Natural killer cell (primary cell): Measurements from ENCODE around the gene CEP41. TPM values are rescaled to one million over a fixed set of nuclear protein-coding genes. Genes with fewer than 3 reads are reported as not detected.

ENCODE experiments used
- ATAC-seq, 3 donors: fragments of 150-1000 bp in 2 of 3; fragments of 200-7000 bp in 1 of 3; cut with Tn5 transposase; 1 replicate in 1 of 3; 2 replicates in 2 of 3; pipeline ENCODE4 v1.10.0; 2021; ENCODE audit warnings: mild to moderate bottlenecking in 2 of 3, moderate library complexity in 2 of 3
- DNase-seq, 2 donors: peaks; one replicate each; pipeline versions ENCODE4 v3.0.0 to v3.0.0-alpha.2; 2013 to 2021; ENCODE audit warnings: mixed read lengths in 1 of 2
- H3K27ac ChIP-seq: one replicate; pipeline ENCODE4 v1.5.1; 2013; ENCODE audit warnings: mild to moderate bottlenecking, low read length
- H3K27me3 ChIP-seq: one replicate; pipeline ENCODE4 v1.6.1; 2013; ENCODE audit warnings: low read length; ENCODE audit not compliant: control insufficient read depth, insufficient read depth
- H3K36me3 ChIP-seq: one replicate; pipeline ENCODE4 v1.6.1; 2013; ENCODE audit warnings: low read length; ENCODE audit not compliant: control insufficient read depth, insufficient read depth
- H3K4me1 ChIP-seq: one replicate; pipeline ENCODE4 v1.6.1; 2013; ENCODE audit warnings: low read length; ENCODE audit not compliant: control insufficient read depth, insufficient read depth
- H3K4me3 ChIP-seq: one replicate; pipeline ENCODE4 v1.5.1; 2013; ENCODE audit warnings: low read length
- H3K9me3 ChIP-seq: one replicate; pipeline ENCODE4 v1.6.1; 2013; ENCODE audit warnings: low read length; ENCODE audit not compliant: control insufficient read depth, insufficient read depth
- H3K27ac Mint-ChIP-seq, 2 donors: one replicate each; pipeline ENCODE4 v1.8.0; 2022; ENCODE audit warnings: mild to moderate bottlenecking in 2 of 2, mixed read lengths in 2 of 2, moderate library complexity in 1 of 2
- H3K27me3 Mint-ChIP-seq, 2 donors: one replicate each; pipeline ENCODE4 v1.8.0; 2022; ENCODE audit warnings: low read depth in 2 of 2, mixed read lengths in 2 of 2
- H3K36me3 Mint-ChIP-seq: one replicate; pipeline ENCODE4 v1.8.0; 2022; ENCODE audit warnings: mixed read lengths
- H3K4me1 Mint-ChIP-seq, 2 donors: one replicate each; pipeline ENCODE4 v1.8.0; 2022; ENCODE audit warnings: mixed read lengths in 2 of 2
- H3K4me3 Mint-ChIP-seq: one replicate; pipeline ENCODE4 v1.8.0; 2022; ENCODE audit warnings: mild to moderate bottlenecking, moderate library complexity, mixed read lengths
- H3K9me3 Mint-ChIP-seq, 2 donors: one replicate each; pipeline ENCODE4 v1.8.0; 2022; ENCODE audit warnings: mixed read lengths in 2 of 2
- WGBS: methylation state at CpG from one replicate; pipeline ENCODE4 v1.1.7; 2013; ENCODE audit warnings: missing lambda C conversion rate; ENCODE audit not compliant: insufficient coverage; 5-methylcytosine and 5-hydroxymethylcytosine counted together
- intact Hi-C: fragments of 100-400 bp; cut with micrococcal nuclease; formaldehyde crosslinking; loops from one replicate; pipeline ENCODE4 v1.14.2; 2022
- total RNA-seq, 4 donors: library from RNA; stranded (reverse); fragments of 120-200 nt in 1 of 4; gene quantifications; one replicate each; pipeline versions ENCODE4 v1.2.3 to v1.2.4, GENCODE V29; 2013 to 2022
- TF ChIP-seq, protein P1 (sequence below): fragments of 200-600 bp; IDR thresholded peaks from one replicate; pipeline ENCODE4 v1.8.0; 2022; ENCODE audit warnings: antibody characterized with exemption

Gene CEP41
- total RNA-seq, 3 donors from 2014 or later (not counting 1 experiment from before 2014, with no cell fraction given) = 8.7 to 14.2 (median 11.2) TPM

DNA sequence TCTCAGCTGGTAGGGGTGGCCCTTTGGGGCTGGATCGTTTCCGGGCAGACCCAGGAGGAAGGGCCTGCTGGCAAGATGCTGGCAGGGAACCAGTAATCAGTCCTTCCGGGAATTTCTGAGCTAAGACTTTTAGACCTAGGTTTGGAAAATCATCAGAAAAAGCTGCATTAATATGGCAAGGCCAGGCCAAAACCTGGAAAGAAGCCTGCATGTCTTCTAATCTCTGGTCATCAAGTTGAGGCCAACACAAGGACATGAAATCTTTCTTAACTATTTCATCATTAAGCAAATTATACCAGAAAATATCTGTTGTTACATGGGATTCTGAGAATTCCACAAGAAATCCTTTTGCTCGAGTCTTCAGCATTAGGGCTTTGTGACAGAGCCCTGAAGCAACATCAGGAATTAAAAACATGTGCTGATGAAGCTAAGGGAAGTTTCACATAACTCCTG lies 40.7 kb downstream of the CEP41 start:
- H3K9me3 Mint-ChIP-seq = no peaks in the 10 kb centered on the region
- no peak overlapping the region for H3K27ac ChIP-seq
- peaks cover 2 to 8% of the 10 kb centered on the region in 2 donors for H3K4me1 Mint-ChIP-seq
- no peak overlapping the region for H3K27ac Mint-ChIP-seq
- intact Hi-C loops = no loop called here
- WGBS = 94% methylated on average over 4 of the region's 4 CpGs
- no peaks in the 10 kb centered on the region for H3K4me1 ChIP-seq
- no peak overlapping the region for H3K4me3 ChIP-seq
- H3K4me3 Mint-ChIP-seq = no peak overlapping the region
- no peaks in the 10 kb centered on the region for H3K9me3 ChIP-seq
- DNase-seq (no peak), ATAC-seq (no peak)
- no peaks in the 10 kb centered on the region for H3K27me3 Mint-ChIP-seq
- TF ChIP-seq, protein P1, sequence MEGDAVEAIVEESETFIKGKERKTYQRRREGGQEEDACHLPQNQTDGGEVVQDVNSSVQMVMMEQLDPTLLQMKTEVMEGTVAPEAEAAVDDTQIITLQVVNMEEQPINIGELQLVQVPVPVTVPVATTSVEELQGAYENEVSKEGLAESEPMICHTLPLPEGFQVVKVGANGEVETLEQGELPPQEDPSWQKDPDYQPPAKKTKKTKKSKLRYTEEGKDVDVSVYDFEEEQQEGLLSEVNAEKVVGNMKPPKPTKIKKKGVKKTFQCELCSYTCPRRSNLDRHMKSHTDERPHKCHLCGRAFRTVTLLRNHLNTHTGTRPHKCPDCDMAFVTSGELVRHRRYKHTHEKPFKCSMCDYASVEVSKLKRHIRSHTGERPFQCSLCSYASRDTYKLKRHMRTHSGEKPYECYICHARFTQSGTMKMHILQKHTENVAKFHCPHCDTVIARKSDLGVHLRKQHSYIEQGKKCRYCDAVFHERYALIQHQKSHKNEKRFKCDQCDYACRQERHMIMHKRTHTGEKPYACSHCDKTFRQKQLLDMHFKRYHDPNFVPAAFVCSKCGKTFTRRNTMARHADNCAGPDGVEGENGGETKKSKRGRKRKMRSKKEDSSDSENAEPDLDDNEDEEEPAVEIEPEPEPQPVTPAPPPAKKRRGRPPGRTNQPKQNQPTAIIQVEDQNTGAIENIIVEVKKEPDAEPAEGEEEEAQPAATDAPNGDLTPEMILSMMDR = no peak
- peaks cover 12% of the 10 kb centered on the region for H3K36me3 Mint-ChIP-seq
- H3K36me3 ChIP-seq = peaks cover 4% of the 10 kb centered on the region
- no peaks in the 10 kb centered on the region for H3K27me3 ChIP-seq

DNA sequence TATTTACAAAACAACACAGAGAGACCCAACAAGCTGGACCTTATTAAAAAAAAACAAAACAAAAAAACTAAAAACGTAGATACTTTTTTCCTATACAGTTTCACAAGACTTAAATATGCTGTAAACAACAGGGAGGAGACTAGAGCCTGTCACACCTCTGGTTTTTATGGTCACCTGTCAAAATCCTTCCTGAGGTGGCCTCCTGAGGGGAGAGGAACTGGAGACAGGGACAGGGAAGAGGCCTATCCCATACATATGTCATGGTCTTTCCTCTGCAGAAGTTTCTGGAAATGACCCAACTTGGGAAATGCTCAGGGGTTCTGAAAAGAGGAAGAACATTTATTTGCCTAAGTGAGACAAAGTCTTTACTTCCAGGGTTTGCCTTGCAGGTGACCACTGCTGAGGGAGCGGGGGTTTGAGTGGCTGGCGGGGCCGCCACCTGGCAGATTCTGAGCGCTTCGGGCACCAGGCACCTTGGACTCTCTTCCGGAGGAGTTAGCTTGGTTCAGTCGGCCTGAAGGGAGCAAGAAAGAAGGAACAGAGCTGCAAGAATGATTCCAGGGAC lies 42.2 kb downstream of the CEP41 start:
- H3K9me3 Mint-ChIP-seq = no peaks in the 10 kb centered on the region
- H3K27me3 ChIP-seq = no peaks in the 10 kb centered on the region
- no peak overlapping the region for H3K4me3 ChIP-seq
- peaks cover 6% of the 10 kb centered on the region for H3K36me3 Mint-ChIP-seq
- H3K36me3 ChIP-seq = peaks cover 4% of the 10 kb centered on the region
- no peak overlapping the region for H3K4me3 Mint-ChIP-seq
- H3K4me1 ChIP-seq = peaks cover 13% of the 10 kb centered on the region
- DNase-seq (no peak), ATAC-seq (no peak)
- intact Hi-C loops = no loop called here
- H3K4me1 Mint-ChIP-seq = peaks cover 18 to 23% of the 10 kb centered on the region in 2 donors
- no peaks in the 10 kb centered on the region for H3K27me3 Mint-ChIP-seq
- H3K27ac Mint-ChIP-seq = no peak overlapping the region
- WGBS = 71% methylated on average over 7 of the region's 8 CpGs
- TF ChIP-seq, protein P1 = no peak
- H3K27ac ChIP-seq = no peak overlapping the region
- H3K9me3 ChIP-seq = no peaks in the 10 kb centered on the region

DNA sequence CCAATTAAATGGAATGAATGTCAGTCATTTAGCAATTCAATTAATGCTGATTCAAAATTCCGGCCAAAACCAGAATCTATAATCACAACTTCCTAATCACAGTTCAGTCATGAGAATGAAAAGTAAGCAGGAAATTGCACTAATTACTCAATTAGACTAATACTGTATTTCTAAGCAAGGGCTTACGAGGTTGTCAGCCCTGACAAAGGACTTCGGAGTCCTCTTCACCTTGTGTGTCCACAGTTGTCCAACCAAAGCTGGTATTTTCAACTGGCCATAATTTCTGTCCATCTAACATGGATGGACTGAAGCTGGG lies 43.1 kb downstream of the CEP41 start:
- no peak overlapping the region for H3K4me3 ChIP-seq
- peaks cover 4% of the 10 kb centered on the region for H3K36me3 ChIP-seq
- Mint-ChIP-seq H3K27me3 (no peaks in the 10 kb centered on the region), H3K4me1 (peaks cover 23 to 28% of the 10 kb centered on the region in 2 donors), H3K36me3 (peaks cover 6% of the 10 kb centered on the region), H3K9me3 (no peaks in the 10 kb centered on the region), H3K4me3 (no peak overlapping the region), H3K27ac (no peak overlapping the region)
- no peaks in the 10 kb centered on the region for H3K27me3 ChIP-seq
- DNase-seq = no peak
- WGBS = 93% methylated on average over 2 of the region's 3 CpGs
- no peaks in the 10 kb centered on the region for H3K9me3 ChIP-seq
- H3K4me1 ChIP-seq = peaks cover 14% of the 10 kb centered on the region
- intact Hi-C loops = no loop called here
- no peak for ATAC-seq
- no peak overlapping the region for H3K27ac ChIP-seq
- TF ChIP-seq, protein P1 = no peak
